Measurements from ENCODE around the gene MSANTD1.

Gene MSANTD1

DNA sequence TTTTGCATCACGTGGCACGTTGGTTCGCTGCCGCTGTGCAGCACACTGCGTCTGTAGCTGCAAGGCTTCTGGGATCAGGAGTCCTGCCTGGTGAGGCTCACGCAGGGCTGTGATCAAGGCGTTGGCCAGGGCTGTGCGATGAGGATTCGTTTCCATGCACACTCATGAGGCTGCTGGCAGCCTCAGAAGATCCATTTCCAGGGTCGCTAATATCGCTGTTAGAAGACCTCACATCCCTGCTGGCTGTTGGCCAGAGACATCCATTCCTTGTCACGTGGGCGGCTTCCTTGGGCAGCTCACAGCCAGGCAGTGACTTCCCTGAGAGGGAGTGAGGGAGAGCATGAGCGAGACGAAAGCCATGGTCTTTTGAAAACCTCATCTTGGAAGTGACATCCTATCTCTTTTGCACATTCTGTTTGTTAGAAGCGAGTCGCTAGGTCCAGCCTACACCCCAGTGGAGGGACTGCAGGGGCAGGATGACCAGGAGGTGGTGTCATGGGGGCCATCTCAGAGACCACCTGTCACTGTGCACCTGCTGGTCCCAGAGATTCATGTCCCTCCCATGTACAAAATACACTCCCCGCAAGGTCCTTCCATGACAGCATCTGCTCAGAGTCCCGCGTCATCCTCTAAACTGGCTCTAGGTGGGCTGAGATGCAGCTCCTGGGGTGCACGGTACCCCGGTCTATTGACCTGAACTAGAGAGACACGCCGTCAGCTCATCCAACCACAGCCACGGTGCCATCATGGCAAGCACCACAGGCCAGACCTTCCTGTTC lies 56.1 kb downstream of the MSANTD1 start:
- no peak for DNase-seq

GRCh38 chr4:3305610-3306371 lies 56.8 kb downstream of the MSANTD1 start:
- no peak for DNase-seq

Data from retina (tissue), 1 donor.